Stimulated activated CD4-positive, alpha-beta T cell treated with anti-CD3 and anti-CD28 coated beads, Interleukin-15, amount 100 ng/mL, for 24 hours (primary cell): ENCODE results near the gene RINL.
"Not testable (repeated sequence)": the region's sequence is repeated elsewhere in the genome, so short reads cannot be mapped to it uniquely, and the experiment has no call there.

ENCODE experiments used
- DNase-seq: peaks from one replicate; pipeline ENCODE4 v3.0.0-alpha.2; 2020

Gene RINL

GRCh38 chr19:38904581-38905539 is 26.8 kb upstream of the RINL start:
- no peak for DNase-seq

- no peak for DNase-seq
Measured at GRCh38 chr19:38901683-38902082, 23.6 kb upstream of the RINL start.

GRCh38 chr19:38900743-38901190 is 22.7 kb upstream of the RINL start:
- no peak for DNase-seq

GRCh38 chr19:38900202-38900629 is 22.1 kb upstream of the RINL start:
- no peak for DNase-seq

- DNase-seq: peak; percentile 100
Measured at GRCh38 chr19:38899447-38900201, 21.5 kb upstream of the RINL start, which contains the start of the genes NFKBIB and SIRT2. Gene NFKBIB, plus strand, starts transcription at chr19:38899969. Its CDS starts 64 bp downstream, at chr19:38900033. Gene SIRT2, minus strand, starts transcription at chr19:38899618. Its CDS starts 97 bp downstream, at chr19:38899521.

DNA sequence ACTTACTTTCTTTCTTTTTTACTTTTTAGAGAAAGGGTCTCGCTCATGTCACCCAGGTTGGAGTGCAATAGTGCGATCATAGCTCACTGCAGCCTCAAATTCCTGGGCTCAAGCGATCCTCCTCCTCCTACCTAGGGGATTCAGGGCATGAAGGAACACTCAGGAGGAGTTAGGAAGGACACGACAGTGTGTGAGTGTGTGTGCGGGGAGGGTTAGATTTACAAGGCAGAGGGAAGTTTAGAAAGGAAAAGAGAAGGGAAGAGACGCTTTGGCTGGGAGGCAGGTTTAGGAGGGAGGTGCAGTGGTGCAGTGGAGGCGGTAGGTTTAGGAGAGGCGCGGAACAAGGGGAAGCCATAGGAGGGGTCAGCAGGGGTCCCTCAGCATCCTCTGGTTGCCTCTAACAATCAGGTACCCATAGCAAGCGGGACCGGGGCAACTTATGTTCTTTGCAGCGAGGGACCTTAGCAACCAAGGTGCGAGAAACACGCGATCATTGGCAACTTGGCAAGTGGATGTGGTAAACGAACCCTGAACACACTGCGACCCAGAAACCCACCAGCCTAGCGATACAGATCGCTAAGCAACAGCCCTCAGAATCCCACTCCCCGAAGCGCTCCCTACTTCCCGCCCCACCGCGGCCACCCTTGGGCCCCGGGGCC is 20.8 kb upstream of the RINL start:
- no peak for DNase-seq

DNA sequence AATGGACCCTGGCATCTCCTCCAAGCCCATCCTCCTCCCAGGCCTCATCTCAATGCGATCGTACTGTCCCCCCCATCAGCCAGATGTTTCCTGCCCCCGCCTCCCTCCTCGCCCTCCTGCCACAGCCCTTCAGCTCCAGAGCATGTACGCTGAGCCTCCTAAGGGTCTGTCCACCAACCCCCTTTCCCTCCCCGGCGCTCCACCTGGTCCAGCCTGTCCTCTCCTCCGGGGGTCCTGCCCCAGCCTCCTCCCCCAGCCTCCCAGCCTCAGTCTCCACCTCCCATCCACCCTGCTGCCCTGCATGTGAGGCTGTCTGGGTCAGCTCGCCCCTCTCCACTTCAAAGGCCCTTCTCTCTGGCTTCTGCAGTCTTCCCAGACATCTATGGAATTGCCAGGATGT is 16.9 kb upstream of the RINL start:
- DNase-seq: no peak

GRCh38 chr19:38893341-38893771 is 15.3 kb upstream of the RINL start:
- no peak for DNase-seq

GRCh38 chr19:38892841-38893240 is 14.8 kb upstream of the RINL start:
- DNase-seq: no peak

DNA sequence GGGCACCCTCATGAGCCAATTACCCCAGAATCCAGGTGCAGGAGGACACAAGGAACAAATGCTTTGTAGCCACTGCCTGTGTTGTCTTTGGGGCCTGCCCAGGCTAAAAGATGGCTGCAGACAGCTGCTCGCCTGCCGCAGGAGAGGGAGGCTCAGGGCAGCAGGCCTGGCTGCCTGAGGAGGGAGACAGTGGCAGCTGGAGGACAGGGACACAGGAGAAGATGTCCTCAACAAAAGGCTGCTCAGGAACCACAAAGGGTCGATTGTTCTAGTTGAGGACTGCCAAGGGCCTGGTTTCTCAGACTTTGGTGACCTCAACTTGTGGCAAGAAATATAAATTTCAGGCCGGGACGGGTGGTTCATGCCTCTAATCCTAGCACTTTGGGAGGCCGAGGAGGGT is 13.7 kb upstream of the RINL start:
- DNase-seq: no peak

DNA sequence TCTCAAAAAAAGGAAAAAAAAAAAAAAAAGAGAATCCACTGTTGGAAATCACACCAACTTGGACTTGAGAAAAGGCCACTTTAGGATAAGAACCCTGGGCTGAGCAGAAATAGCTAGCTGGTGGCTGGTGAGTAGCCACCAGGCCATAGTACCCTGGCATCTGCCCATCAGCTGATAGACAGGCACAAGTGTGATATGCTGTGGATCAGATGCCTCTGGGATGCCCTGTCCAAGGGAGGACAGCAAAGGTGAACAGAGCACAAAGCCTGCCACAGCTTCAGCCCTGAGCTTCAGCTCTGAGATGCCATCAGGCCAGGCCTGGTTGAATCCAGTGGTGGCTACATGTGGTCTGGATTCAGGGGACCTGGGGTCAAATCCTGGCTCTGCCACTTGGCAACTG is 12.6 kb upstream of the RINL start:
- DNase-seq: no peak

DNA sequence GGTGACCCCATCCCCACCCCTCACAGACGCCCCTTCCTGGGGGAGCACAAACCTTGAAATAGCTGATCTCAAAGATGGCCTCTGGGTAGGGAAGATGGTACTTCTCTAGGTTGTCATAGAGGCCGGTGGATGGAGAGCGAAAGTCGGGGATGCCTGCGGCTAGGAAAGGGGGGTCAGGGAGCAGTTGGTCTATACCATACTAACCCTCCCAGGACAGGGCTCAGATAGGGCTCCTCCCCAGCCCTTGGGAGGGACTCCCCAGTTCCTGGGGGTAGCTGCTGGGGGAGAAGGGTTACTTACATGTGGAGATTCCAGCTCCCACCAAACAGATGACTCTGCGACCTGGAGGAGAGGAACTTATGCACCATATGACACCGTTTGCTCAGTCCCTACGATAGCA is 11.7 kb upstream of the RINL start:
- no peak for DNase-seq

- DNase-seq: no peak
Measured at GRCh38 chr19:38888876-38889275, 10.8 kb upstream of the RINL start.

DNA sequence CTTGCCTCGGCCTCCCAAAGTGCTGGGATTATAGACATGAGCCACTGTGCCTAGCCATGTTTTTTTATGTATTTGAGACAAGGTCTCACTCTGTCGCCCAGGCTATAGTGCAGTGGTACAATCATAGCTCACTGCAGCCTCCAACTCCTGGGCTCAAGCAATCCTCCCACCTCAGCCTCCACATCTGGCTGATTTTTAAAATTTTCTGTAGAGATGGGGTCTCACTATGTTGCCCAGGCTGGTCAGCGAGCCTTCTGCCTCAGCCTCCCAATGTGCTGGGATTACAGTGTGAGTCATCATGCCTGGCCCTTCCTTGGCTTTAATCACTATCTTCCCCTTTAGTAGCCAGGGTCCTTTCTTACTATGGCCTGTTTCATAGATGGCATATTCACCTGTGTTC is 6.6 kb upstream of the RINL start:
- DNase-seq: not testable (repeated sequence)

- no peak for DNase-seq
Measured at GRCh38 chr19:38883286-38883685, 5.2 kb upstream of the RINL start.

DNA sequence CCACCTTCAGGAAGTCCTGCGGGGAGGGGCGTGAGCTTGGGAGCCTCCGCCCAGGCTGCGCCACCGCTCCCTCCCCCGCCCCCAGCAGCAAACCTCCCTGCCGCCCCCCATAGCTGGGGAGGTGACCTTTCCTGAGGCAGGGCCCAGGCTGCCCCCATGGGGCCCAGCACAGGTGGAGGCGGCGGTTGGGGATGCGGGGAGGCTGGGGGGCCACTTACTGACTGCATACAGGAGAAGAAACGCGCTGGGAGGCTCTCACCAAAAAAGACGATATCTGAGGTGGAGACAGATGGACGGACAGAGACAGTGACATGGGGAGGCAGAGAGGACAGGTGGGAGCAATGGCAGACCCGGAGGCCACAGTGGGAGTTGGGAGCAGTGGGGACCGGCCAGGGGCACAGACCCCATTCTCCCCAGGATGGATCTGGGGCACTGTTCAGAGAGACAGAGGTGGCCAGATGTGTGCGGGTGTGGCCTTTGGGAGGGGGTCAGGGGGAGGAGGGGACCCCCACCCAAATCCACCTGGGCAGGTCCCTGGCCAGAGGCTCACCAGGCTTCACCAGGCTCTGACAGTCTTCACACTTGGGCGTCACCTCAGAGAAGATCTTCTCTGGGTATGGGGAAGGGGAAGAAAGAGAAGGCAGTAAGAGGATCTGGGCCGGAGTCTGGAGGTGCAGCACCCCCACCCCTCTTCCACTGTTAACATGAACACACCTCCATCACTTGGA is 3.0 kb upstream of the RINL start:
- DNase-seq: no peak

GRCh38 chr19:38880076-38880881 is 2.2 kb upstream of the RINL start:
- no peak for DNase-seq

- no peak for DNase-seq
Measured at GRCh38 chr19:38879400-38879751, 1.3 kb upstream of the RINL start.

- no peak for DNase-seq
Measured at GRCh38 chr19:38878575-38879399, 712 bp upstream of the RINL start.

- no peak for DNase-seq
Measured at GRCh38 chr19:38875656-38876395, 2.2 kb downstream of the RINL start.
